WI38 (cell line): ENCODE results near the gene CEACAM21.

ENCODE experiments used
- H3K4me3 ChIP-seq: 2 replicates; pipeline ENCODE4 v1.5.1; 2011; ENCODE audit warnings: low read depth, mild to moderate bottlenecking, control low read depth, low read length
- TF ChIP-seq, protein P1 (sequence below): IDR thresholded peaks from 2 replicates; pipeline ENCODE4 v1.5.1; 2012; ENCODE audit warnings: low read depth, mild to moderate bottlenecking, control low read depth, low read length

The CEACAM21 gene

DNA sequence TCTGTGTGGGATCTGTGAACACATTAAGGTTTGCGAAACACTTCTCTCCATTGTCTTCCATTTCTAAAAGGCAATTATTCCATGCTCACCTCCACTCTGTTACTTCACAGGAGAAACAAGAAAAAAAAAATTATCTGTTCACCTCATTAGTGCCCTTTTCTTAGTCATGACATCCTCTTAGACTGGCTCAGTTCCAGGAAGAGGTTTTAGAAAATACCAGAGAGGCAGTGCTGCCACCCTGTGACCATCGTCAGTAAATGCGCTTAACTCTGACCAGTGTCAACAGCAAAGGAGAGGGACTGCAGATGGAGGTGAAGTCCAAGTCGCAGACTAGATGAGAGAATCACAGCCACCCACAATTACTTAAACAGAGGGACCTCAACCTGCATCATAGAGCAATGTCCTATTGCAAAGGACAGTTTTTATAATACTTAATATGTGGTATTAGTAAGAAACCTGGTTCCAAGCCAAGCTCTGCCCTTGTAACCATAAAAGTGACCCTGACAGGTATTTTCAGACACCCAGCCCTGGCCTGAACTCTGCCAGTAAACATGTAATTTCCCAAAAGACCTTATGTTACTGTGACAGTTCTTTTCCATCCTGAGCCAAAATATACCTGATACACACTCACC, 19.4 kb downstream of the CEACAM21 start:
- H3K4me3 ChIP-seq = no peak overlapping the region
- TF ChIP-seq, protein P1, sequence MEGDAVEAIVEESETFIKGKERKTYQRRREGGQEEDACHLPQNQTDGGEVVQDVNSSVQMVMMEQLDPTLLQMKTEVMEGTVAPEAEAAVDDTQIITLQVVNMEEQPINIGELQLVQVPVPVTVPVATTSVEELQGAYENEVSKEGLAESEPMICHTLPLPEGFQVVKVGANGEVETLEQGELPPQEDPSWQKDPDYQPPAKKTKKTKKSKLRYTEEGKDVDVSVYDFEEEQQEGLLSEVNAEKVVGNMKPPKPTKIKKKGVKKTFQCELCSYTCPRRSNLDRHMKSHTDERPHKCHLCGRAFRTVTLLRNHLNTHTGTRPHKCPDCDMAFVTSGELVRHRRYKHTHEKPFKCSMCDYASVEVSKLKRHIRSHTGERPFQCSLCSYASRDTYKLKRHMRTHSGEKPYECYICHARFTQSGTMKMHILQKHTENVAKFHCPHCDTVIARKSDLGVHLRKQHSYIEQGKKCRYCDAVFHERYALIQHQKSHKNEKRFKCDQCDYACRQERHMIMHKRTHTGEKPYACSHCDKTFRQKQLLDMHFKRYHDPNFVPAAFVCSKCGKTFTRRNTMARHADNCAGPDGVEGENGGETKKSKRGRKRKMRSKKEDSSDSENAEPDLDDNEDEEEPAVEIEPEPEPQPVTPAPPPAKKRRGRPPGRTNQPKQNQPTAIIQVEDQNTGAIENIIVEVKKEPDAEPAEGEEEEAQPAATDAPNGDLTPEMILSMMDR = peak; percentile 47

DNA sequence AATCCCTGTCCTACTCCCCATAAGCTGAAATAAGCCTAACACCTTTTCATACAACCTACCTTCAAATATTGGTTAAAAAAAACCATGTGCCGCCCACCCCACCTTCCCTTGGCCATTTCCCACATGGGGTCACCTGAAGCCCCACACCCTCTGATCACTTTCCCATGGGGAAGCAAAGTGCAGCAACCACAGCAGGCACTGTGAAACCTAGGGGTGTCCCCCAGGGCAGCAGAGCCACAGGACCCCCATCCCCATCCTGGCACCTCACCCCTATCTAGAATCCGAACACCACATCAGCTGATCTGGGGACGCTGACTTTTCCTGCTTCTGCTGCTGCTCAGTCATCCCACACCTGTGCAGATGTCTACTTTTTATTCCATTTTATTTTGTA, 19.9 kb downstream of the CEACAM21 start:
- no peak overlapping the region for H3K4me3 ChIP-seq
- TF ChIP-seq, protein P1 = no peak

DNA sequence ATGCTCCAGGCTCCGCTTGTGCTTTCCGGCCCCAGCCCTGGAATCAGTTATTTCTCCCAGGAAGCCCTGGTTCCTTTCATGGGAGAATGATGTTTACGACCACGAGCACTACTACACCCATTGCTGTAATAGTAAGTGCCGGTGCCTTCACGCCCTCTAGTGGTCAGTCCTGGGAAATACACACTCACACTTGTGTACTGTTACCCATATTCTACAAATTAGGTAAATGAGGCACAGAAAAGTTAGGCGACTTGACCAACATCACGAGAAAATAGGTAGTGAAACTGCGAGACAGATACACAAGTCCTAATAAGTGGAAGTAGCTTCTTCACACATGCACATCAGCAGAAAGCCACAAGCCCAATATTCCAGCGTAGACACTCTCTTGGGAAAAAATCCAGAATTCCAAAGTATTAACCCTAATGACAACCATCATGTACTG, 21.7 kb downstream of the CEACAM21 start:
- H3K4me3 ChIP-seq = no peak overlapping the region

DNA sequence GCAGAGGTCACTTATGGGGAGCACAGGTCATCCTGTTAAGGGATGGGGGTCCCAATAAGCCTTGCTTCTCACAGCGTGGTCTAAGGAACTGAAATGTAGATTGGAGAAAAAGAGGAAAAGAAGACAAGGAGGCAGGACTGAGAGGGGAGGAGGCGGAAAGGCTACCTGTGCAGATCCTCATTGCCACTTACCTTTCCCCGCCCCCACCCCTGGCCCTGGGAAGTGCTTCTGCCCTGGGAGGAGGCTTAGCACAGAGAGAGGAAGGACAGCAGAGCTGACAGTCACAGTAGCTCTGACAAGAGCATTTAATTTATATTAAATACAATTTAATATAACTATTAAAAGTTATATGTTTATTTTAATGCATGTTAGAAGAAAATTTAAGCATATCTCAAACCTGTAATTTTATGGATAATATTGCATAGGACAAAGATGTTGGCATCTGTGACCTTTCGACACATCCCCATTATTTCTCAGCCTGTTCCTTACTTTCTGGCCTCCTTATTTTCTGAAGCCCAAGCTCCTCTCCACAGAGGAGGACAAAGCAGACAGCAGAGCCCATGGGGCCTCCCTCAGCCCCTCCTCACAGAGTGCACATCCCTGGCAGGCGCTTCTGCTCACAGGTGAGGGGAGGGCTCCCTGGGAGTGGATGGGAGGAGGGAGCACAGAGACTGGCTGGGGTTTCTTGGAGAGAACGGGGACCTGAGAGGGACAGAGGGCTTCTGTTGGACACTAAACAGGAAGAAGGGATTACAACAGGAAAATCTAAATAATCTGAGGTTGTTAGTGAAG, 23.4 kb downstream of the CEACAM21 start:
- no peak overlapping the region for H3K4me3 ChIP-seq
- TF ChIP-seq, protein P1 = no peak

More for the DNA sequence above, 21.7 kb downstream of the CEACAM21 start:
- TF ChIP-seq, protein P1 = peak; percentile 90

DNA sequence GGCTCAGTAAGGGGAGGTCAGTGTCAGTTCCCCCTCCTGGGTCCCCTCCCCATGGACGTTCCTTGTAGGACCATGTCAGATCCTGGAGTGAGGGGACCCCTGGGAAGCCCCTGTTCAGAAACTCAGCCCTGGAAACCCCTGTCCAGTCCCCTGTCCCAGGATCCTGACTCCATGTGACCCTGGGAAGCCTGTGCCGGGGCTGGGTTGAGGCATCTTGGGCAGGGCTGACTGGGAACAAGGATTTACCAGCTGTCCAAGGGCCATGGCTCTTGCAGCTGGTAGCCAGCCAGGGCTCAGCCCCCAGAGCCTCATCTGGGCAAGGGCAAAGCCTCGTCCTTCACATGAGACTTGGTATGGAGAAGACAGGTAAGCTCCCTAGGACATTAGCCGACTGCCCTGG, 25.8 kb downstream of the CEACAM21 start:
- TF ChIP-seq, protein P1 = no peak
- H3K4me3 ChIP-seq = no peak overlapping the region

DNA sequence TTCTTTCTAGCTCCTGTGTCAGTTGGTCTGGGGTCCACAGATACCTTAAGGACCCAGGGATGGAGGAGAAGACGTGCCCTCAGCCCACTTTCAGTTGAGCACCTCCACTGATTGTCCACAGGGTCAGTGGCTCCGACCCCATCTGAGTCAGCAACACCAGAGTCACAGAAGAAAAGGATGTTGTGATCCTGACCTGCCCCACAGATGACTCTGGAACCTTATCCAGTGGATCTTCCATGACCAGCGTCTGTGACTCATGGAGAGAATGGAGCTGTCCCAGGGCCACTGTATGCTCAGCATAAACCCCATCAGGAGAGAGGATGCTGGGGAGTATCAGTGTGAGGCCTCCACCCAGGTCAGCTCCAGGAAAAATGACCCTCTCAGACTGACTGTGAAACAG, 28.9 kb downstream of the CEACAM21 start:
- TF ChIP-seq, protein P1 = no peak
- H3K4me3 ChIP-seq = no peak overlapping the region

DNA sequence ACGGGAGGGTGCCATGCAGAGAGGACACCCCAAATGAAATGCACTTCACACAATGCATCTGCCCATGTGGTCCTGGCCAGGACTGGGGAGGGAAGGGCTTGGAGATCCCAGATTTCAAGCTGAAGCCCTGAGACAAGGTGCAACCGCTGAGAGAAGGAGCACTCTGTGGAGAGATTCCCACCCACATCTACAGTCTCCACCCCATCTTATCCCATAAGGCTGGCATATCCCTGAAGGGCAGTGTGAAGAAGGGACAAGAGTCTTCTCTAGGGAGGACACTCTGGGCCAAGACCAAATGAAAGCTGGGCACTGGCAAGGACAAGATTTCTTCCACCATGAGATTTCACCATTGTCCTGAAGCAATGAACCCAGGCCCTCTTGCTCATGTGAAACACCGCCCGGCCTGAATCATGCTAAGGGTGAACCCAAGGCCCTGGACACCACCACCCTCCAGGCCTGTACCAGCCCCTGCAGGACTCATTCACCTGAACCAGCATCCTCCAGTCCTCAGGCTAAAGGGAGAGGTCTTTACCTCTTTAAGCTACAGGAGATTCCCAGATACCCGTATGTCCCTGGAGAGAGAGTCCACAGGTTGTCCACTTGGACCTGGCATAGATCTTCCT, 30.4 kb downstream of the CEACAM21 start:
- TF ChIP-seq, protein P1 = no peak

More for the DNA sequence above, 30.4 kb downstream of the CEACAM21 start:
- no peak overlapping the region for H3K4me3 ChIP-seq
